Measurements from ENCODE around the gene MAD1L1. TPM values are rescaled to one million over a fixed set of nuclear protein-coding genes. Genes with fewer than 3 reads are reported as not detected.
A peak's percentile ranks its signal among the peaks of the same experiment; 100 is the strongest.

MAD1L1 gene
- total RNA-seq, 1 donor from 2014 or later: 32.3 TPM

DNA sequence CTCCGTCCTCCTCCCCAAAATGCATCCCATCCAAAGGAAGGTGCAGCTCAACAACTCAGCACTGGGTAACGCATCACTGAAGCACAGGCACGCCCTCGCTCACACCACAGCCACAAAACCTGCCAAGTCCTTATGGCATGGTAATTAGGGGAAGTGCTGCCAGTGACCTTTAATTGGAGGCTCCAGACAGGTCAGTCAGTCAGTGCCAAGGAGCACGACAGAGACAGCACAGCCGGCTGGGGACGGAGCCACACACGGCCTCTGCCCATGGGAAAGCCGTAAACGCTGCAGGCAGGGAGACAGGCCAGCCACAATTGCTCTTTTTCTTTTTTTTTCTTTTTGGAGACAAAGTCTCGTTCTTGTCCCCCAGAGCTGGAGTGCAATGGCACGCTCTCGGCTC lies 146.5 kb downstream of the MAD1L1 start:
- no peaks in the 10 kb centered on the region for H3K36me3 ChIP-seq (ENCODE audit: insufficient read depth, low read length)
- Mint-ChIP-seq H3K4me1 (ENCODE audit: low read depth, unreplicated experiment) (peaks cover 2% of the 10 kb centered on the region), H3K4me3 (ENCODE audit: unreplicated experiment) (no peak overlapping the region), H3K27me3 (ENCODE audit: low read depth, unreplicated experiment) (peaks cover 4% of the 10 kb centered on the region), H3K36me3 (ENCODE audit: low read depth, unreplicated experiment) (peaks cover 24% of the 10 kb centered on the region), H3K27ac (ENCODE audit: unreplicated experiment) (peak overlapping the region; percentile 9), H3K9me3 (ENCODE audit: unreplicated experiment) (no peaks in the 10 kb centered on the region)
- H3K79me2 ChIP-seq (ENCODE audit: insufficient read depth, low read length): no peaks in the 10 kb centered on the region
- TF ChIP-seq, protein P1, sequence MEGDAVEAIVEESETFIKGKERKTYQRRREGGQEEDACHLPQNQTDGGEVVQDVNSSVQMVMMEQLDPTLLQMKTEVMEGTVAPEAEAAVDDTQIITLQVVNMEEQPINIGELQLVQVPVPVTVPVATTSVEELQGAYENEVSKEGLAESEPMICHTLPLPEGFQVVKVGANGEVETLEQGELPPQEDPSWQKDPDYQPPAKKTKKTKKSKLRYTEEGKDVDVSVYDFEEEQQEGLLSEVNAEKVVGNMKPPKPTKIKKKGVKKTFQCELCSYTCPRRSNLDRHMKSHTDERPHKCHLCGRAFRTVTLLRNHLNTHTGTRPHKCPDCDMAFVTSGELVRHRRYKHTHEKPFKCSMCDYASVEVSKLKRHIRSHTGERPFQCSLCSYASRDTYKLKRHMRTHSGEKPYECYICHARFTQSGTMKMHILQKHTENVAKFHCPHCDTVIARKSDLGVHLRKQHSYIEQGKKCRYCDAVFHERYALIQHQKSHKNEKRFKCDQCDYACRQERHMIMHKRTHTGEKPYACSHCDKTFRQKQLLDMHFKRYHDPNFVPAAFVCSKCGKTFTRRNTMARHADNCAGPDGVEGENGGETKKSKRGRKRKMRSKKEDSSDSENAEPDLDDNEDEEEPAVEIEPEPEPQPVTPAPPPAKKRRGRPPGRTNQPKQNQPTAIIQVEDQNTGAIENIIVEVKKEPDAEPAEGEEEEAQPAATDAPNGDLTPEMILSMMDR (IDR thresholded peaks at IDR 0.05; ENCODE audit: insufficient read depth, low read depth, low read length): no peak
- TF ChIP-seq EZH2 (IDR thresholded peaks at IDR 0.05; ENCODE audit: insufficient read depth, low read length): no peak
- no peaks in the 10 kb centered on the region for H3K27me3 ChIP-seq (ENCODE audit: insufficient read depth, low read length)
- H3K4me2 ChIP-seq (ENCODE audit: low read length): no peak overlapping the region
- H2AFZ ChIP-seq (ENCODE audit: low read depth, low read length): no peak overlapping the region
- no peak overlapping the region for H3K4me3 ChIP-seq (ENCODE audit: insufficient read depth, low read depth, low read length)
- peaks cover 8% of the 10 kb centered on the region for H4K20me1 ChIP-seq (ENCODE audit: insufficient read depth, low read length)
- no peak for DNase-seq (ENCODE audit: low read depth)
- no peak for FAIRE-seq
- H3K9ac ChIP-seq (ENCODE audit: low read length): no peak overlapping the region
- peaks cover 17% of the 10 kb centered on the region for H3K4me1 ChIP-seq (ENCODE audit: insufficient read depth, low read length)
- no peak overlapping the region for H3K27ac ChIP-seq (ENCODE audit: low read depth, low read length)
- H3K9me3 ChIP-seq (ENCODE audit: insufficient read depth, low read depth, low read length): no peaks in the 10 kb centered on the region

DNA sequence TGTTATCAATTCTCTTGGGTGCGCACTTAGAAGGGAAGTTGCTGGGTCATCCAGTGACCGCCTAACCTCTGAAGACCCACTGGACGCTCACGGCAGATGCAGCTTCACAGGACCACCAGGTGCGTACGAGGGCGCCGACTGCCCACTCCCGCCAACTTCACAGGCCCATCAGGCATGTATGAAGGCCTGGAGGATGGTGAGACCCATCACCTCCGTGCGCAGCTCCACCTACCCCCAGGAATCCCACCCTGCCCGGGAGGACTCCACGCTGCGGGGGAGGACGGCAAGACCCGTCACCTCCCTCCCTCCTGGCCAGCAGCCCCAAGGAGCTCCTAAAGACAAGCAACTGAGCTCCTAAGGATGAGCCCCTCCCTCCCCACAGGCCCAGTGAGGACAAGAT lies 146.9 kb downstream of the MAD1L1 start:
- Mint-ChIP-seq H3K27ac (ENCODE audit: unreplicated experiment) (no peak overlapping the region), H3K27me3 (ENCODE audit: low read depth, unreplicated experiment) (peaks cover 4% of the 10 kb centered on the region), H3K9me3 (ENCODE audit: unreplicated experiment) (no peaks in the 10 kb centered on the region), H3K4me1 (ENCODE audit: low read depth, unreplicated experiment) (peaks cover 2% of the 10 kb centered on the region), H3K4me3 (ENCODE audit: unreplicated experiment) (no peak overlapping the region), H3K36me3 (ENCODE audit: low read depth, unreplicated experiment) (peaks cover 24% of the 10 kb centered on the region)
- no peak overlapping the region for H3K27ac ChIP-seq (ENCODE audit: low read depth, low read length)
- H3K9ac ChIP-seq (ENCODE audit: low read length): no peak overlapping the region
- H4K20me1 ChIP-seq (ENCODE audit: insufficient read depth, low read length): peaks cover 8% of the 10 kb centered on the region
- peaks cover 17% of the 10 kb centered on the region for H3K4me1 ChIP-seq (ENCODE audit: insufficient read depth, low read length)
- TF ChIP-seq EZH2 (IDR thresholded peaks at IDR 0.05; ENCODE audit: insufficient read depth, low read length): no peak
- TF ChIP-seq, protein P1 (IDR thresholded peaks at IDR 0.05; ENCODE audit: insufficient read depth, low read depth, low read length): no peak
- no peaks in the 10 kb centered on the region for H3K79me2 ChIP-seq (ENCODE audit: insufficient read depth, low read length)
- H2AFZ ChIP-seq (ENCODE audit: low read depth, low read length): no peak overlapping the region
- FAIRE-seq (no peak), DNase-seq (ENCODE audit: low read depth) (no peak)
- no peak overlapping the region for H3K4me2 ChIP-seq (ENCODE audit: low read length)
- H3K27me3 ChIP-seq (ENCODE audit: insufficient read depth, low read length): no peaks in the 10 kb centered on the region
- H3K4me3 ChIP-seq (ENCODE audit: insufficient read depth, low read depth, low read length): no peak overlapping the region
- H3K36me3 ChIP-seq (ENCODE audit: insufficient read depth, low read length): no peaks in the 10 kb centered on the region
- no peaks in the 10 kb centered on the region for H3K9me3 ChIP-seq (ENCODE audit: insufficient read depth, low read depth, low read length)

DNA sequence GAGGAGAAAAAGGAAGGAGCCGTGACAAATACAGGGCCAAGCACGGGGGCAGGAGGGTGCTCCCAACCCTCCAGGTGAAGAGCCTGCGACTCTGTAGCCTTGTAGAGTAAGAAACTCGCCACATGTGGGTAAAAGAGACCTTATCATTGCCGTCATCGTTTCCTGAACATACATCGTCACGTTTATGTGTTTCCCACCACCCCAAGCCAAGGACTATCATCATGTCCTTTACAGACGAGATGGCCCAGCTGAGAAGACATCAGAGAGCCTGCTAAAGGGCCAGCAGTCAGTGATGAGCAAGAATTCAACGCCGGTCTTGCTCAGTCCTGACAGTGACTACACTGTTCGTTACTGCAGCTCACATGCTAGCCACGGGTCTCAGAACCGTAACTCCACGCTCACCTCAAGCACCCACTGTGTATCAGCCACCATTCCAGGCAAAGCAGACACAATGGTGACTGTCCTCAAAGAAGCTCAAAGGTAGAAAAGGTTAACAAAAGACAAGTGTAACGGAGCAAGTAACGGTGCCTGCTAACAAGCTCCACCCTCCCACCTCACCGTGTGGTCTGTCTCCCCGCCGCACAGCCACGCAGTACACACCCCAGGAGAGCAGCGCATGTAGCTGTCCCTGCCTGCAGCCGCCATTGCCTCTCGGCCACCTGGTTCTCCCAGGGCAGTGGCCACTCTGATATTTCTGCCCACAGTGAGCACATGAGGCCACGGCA lies 147.8 kb downstream of the MAD1L1 start:
- no peak overlapping the region for H3K27ac ChIP-seq (ENCODE audit: low read depth, low read length)
- H3K9me3 ChIP-seq (ENCODE audit: insufficient read depth, low read depth, low read length): no peaks in the 10 kb centered on the region
- H3K79me2 ChIP-seq (ENCODE audit: insufficient read depth, low read length): no peaks in the 10 kb centered on the region
- H3K4me3 Mint-ChIP-seq (ENCODE audit: unreplicated experiment): no peak overlapping the region
- no peak overlapping the region for H3K4me3 ChIP-seq (ENCODE audit: insufficient read depth, low read depth, low read length)
- no peak overlapping the region for H3K27ac Mint-ChIP-seq (ENCODE audit: unreplicated experiment)
- peaks cover 8% of the 10 kb centered on the region for H4K20me1 ChIP-seq (ENCODE audit: insufficient read depth, low read length)
- no peaks in the 10 kb centered on the region for H3K36me3 ChIP-seq (ENCODE audit: insufficient read depth, low read length)
- FAIRE-seq (no peak), DNase-seq (ENCODE audit: low read depth) (no peak)
- H3K27me3 ChIP-seq (ENCODE audit: insufficient read depth, low read length): no peaks in the 10 kb centered on the region
- H3K4me2 ChIP-seq (ENCODE audit: low read length): no peak overlapping the region
- H3K9ac ChIP-seq (ENCODE audit: low read length): no peak overlapping the region
- no peak for TF ChIP-seq EZH2 (IDR thresholded peaks at IDR 0.05; ENCODE audit: insufficient read depth, low read length)
- TF ChIP-seq, protein P1 (IDR thresholded peaks at IDR 0.05; ENCODE audit: insufficient read depth, low read depth, low read length): no peak
- peaks cover 4% of the 10 kb centered on the region for H3K27me3 Mint-ChIP-seq (ENCODE audit: low read depth, unreplicated experiment)
- peaks cover 24% of the 10 kb centered on the region for H3K36me3 Mint-ChIP-seq (ENCODE audit: low read depth, unreplicated experiment)
- H3K4me1 Mint-ChIP-seq (ENCODE audit: low read depth, unreplicated experiment): peaks cover 2% of the 10 kb centered on the region
- peaks cover 17% of the 10 kb centered on the region for H3K4me1 ChIP-seq (ENCODE audit: insufficient read depth, low read length)
- H3K9me3 Mint-ChIP-seq (ENCODE audit: unreplicated experiment): no peaks in the 10 kb centered on the region
- H2AFZ ChIP-seq (ENCODE audit: low read depth, low read length): no peak overlapping the region
